GM18526 (cell line): Measurements from ENCODE around the gene SPEG.

Experiments used
- POLR2A ChIP-seq: IDR thresholded peaks from 3 replicates; pipeline ENCODE4 v1.6.1; 2011; ENCODE audit not compliant: insufficient read length; ENCODE audit errors: extremely low read depth

SPEG gene

DNA sequence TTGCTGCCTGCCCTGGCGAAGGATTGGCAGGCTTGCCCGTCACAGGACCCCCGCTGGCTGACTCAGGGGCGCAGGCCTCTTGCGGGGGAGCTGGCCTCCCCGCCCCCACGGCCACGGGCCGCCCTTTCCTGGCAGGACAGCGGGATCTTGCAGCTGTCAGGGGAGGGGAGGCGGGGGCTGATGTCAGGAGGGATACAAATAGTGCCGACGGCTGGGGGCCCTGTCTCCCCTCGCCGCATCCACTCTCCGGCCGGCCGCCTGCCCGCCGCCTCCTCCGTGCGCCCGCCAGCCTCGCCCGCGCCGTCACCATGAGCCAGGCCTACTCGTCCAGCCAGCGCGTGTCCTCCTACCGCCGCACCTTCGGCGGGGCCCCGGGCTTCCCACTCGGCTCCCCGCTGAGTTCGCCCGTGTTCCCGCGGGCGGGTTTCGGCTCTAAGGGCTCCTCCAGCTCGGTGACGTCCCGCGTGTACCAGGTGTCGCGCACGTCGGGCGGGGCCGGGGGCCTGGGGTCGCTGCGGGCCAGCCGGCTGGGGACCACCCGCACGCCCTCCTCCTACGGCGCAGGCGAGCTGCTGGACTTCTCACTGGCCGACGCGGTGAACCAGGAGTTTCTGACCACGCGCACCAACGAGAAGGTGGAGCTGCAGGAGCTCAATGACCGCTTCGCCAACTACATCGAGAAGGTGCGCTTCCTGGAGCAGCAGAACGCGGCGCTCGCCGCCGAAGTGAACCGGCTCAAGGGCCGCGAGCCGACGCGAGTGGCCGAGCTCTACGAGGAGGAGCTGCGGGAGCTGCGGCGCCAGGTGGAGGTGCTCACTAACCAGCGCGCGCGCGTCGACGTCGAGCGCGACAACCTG, 16.3 kb upstream of the SPEG start, which contains the start of gene DES:
Gene DES (plus strand): TSS at position 223 of the 857 bp plus-strand sequence. CDS start 86 bp downstream, at position 309.
- no peak for TF ChIP-seq POLR2A

DNA sequence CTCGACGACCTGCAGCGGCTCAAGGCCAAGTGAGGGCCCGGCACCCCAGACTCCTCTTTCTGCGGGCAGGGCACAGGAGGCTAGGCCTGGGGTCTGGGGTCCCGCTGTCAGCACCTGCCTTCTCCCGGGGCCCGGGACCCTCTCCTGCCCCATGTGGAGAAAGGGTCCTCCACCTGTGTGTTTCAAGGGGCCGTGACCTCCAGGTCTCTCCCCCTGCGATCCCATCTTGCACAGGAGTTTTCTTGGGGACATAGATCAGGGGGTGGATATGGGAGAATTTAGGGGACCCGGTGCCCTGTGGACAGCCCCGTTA, 15.7 kb upstream of the SPEG start:
- no peak for TF ChIP-seq POLR2A

DNA sequence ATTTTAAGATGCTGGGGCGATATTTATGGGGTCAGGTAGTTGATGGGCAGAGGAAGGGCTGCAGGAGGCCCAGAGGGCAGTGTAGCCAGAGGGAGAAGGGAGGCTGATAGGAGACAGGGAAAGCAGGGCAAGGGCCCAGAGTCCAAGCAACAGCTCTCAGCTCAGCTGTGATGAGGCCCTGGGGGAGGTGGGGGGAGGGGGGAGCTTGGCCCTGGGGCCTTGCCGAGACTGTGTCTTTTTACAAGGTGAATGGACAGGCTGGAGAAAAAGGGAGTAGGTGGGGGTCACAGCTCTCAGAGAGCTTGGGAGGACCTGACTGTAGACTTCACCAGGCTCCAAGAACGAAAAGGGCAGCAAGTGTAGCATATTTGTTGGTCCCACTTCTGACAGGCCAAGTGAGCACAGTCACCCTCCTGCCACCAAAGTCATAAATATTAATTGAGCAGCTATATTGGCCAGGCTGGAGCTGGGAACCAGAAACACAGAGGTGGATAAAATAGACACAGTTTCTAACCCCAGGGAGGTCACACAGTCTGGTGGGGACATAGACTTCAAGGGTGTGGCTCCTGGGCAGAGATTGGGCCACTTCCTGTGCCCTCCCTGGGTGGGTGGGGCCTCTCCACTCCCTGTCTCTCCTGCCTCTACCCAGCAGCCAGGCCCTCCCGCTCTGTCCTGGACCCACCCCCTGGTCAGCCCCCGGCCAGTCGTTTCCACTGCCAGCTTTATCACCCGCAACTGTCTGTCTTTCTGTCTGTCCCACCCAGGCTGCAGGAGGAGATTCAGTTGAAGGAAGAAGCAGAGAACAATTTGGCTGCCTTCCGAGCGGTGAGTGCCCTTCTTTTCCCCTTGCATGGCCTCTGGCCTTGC, 15.1 kb upstream of the SPEG start:
- no peak for TF ChIP-seq POLR2A

DNA sequence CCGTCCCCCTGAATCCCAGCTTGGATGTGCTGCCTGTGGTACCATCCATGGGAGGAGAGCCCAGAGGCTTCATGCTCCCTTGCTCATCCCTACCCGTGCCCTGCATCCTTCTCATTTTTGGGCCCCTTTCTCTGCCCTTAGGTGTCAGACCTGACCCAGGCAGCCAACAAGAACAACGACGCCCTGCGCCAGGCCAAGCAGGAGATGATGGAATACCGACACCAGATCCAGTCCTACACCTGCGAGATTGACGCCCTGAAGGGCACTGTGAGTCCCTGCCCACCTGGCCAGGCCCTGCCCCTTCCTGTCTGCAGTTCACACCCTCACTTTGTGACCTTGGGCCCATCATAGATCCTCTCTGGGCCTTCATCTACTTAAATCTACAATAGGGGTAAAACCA, 14.0 kb upstream of the SPEG start:
- TF ChIP-seq POLR2A = no peak

DNA sequence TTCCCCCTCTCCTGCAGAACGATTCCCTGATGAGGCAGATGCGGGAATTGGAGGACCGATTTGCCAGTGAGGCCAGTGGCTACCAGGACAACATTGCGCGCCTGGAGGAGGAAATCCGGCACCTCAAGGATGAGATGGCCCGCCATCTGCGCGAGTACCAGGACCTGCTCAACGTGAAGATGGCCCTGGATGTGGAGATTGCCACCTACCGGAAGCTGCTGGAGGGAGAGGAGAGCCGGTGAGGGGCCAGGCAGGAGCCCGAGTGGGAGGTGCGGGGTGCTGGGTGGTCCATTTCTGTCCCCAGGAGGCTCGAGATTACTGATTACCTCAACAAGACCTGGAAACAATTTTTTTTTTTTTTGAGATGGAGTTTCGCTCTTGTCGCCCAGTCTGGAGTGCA, 13.3 kb upstream of the SPEG start:
- TF ChIP-seq POLR2A = no peak

DNA sequence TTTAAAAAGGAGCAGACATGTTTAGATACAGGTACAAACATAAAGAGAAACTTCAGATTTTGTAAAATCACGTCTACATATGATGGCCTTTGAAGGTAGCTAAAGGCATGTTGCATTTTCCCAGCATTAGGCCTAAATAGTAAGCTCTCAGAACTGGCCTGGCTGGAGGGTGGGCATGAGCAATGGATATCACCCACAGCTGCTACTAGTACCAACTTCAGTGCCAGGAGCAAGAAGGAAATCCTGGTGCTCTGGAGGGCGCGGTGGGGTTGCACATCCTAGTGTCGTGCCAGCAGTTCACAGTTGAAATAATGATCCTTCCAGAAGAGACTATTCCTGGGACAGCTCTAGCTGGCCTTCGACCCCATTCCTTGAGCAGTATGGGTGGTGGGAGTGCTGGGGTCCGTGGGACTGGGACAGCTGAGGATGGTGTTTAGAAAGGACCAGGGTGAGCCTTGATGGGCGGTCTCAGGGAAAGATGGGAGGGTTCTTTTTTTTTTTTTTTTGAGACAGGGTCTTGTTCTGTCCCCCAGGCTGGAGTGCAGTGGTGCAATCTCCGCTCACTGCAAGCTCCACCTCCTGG, 11.6 kb upstream of the SPEG start:
- TF ChIP-seq POLR2A = no peak

DNA sequence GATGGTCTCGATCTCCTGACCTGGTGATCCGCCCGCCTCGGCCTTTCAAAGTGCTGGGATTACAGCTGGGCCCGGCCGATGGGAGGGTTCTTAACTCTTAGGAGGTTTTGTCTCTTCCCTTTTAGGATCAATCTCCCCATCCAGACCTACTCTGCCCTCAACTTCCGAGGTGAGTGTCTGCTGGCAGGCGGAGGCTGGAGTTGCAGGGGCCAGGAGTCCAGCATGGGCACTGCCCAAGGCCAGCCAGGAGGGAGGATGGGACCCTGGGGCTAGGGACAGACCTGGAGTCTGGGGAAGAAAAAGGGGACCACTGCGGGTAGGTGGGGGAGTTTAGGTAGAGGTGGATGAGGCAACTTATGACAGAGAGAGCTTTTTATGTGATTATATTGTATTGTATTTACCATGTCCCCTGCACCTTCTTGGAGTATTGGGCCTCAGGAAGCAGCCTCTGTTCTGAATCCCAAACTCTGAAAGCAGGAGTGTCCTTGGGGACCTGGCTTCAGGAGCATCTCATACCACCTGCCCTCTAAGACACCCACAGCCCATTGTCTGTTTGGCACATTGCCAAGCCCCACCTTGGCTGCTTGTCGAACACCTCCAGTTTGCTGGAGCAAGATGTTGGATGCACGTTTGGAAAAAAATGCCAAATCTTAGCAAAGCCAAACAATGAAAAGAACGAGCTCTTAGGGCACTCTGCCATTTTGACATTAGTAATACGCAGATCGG, 10.8 kb upstream of the SPEG start:
- TF ChIP-seq POLR2A = no peak

DNA sequence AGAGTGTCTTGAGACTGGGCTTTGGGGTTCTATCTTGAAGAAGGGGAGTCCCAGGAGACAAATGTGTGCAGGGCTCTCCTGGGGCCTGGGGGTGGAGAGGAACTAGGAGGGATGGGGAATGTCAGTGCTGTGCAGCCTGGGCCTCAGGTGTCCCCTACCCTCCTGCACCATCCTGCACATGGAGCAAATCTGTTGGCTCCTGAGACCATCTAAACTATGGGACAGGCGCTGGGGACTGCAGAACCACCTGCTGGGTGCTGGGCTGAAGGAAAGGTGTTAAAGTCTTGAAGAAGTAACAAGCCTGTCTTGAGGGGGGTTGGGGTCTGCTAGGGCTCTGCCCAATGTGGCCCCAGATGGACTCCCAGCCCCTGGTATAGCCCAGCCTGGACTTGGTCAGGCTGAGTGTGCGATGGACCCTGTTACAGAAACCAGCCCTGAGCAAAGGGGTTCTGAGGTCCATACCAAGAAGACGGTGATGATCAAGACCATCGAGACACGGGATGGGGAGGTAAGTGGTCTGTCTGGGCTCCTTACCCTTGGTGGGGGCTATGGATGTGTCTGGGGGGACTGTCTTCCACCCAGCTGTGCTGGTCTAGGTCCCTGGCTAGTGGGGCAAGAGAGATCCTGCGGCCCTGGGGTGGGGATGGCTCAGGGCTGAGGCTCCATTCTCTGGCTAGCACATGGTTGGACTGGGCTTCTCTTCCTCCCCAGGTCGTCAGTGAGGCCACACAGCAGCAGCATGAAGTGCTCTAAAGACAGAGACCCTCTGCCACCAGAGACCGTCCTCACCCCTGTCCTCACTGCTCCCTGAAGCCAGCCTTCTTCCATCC, 9.2 kb upstream of the SPEG start:
- no peak for TF ChIP-seq POLR2A

DNA sequence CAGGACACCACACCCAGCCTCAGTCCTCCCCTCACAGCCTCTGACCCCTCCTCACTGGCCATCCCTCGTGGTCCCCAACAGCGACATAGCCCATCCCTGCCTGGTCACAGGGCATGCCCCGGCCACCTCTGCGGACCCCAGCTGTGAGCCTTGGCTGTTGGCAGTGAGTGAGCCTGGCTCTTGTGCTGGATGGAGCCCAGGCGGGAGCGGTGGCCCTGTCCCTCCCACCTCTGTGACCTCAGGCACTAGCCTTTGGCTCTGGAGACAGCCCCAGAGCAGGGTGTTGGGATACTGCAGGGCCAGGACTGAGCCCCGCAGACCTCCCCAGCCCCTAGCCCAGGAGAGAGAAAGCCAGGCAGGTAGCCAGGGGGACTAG, 8.6 kb upstream of the SPEG start:
- no peak for TF ChIP-seq POLR2A

DNA sequence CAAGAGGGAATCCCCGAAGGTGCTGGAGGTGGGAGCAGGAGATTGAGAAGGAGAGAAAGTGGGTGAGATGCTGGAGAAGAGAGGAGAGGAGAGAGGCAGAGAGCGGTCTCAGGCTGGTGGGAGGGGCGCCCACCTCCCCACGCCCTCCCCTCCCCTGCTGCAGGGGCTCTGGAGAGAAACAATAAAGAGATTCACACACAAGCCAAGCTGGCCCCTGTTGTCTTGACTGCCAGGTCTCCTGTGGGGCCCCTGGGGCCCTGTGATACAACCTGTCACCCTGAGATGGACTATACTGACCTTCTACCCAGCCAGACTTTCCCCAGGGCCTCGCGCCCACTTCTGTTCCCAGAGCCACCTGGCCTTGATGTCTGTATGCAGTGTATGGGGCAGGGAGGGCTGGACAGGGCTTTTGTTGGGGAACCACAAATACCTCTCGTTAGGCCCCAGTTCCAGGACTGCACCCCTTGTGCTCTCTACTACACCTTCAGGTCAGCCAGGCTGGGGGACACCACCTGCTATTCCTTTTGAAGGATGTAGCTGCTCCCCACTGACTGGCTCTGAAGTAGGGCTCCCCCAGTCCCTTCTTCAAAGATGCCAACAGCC, 8.0 kb upstream of the SPEG start:
- no peak for TF ChIP-seq POLR2A

DNA sequence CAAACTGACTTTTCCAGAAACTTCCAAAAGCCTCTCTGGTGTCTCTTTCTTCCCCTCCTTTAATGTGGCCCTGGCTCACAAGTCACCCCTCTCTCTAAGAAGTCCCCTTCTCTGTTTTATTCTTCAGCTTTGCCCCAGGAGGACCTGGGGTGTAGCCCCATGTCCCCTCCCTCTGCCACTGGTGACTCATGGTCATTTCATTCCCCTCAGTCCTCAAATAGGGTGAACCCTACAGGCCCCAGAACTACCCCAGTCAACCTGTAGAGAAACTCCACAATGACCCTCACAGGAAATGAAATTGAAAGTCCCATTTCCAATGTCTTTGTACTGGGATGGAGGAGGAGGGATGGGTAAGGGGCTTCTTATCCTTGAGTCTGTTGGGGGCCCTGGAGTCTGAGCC, 6.2 kb upstream of the SPEG start:
- no peak for TF ChIP-seq POLR2A

DNA sequence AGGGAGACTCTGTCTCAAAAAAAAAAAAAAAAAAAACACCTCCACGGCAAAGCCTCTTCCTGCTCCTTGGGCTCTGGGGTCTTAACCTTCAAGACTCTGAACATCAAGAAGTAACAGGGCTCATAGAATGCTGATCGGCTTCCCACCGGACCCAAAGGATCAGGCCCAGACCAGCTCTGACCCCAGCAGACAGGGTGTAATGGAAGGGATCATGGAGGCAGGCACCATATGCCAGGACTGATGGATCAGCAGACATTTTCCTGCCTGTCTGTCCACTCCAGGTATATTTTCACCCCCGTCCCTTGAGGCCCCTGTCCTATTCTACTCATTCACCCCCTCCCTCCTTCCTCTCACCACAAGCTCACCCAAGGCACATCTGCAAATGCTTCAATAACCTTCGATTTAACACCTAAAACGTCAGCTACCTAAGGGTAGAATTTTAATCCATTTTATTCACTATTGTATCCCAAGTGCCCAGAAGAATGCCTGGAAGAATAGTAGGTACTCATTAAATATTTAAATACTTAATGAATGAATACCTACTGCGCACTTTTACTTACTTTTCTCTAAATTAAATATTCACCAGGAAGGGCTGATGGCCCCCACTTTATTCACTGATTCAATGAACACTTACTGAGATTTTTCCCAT, 4.6 kb upstream of the SPEG start:
- TF ChIP-seq POLR2A = no peak
